ENCODE results near the gene BMPR1A.
"Not testable (repeated sequence)": the region's sequence is repeated elsewhere in the genome, so short reads cannot be mapped to it uniquely, and the experiment has no call there.

The BMPR1A gene

DNA sequence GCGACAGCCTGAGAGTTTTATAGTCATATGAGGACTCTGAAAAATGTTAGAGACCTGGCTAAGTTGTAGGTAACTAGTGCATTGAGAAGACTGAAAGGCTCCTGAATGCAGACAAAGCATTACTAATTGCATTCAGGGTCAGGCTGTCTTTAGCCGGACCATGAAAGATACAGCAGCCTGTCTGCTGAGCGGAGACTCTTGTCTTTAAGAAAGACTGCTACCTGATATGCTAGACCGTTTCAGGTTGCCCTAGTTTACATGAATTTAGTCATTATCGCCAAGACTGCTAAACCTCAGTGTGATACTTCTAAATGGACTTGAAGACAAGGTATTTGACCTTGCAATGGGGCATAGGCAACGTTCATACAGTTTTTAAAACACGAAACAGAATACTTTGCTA lies 81.2 kb downstream of the BMPR1A start:
- no peak for TF ChIP-seq ZFX (IDR thresholded peaks at IDR 0.05; ENCODE audit: borderline replicate concordance)
- TF ChIP-seq CTCF (IDR thresholded peaks at IDR 0.05): no peak
- H3K27ac ChIP-seq: no peak overlapping the region

GRCh38 chr10:86840498-86840897 lies 84.1 kb downstream of the BMPR1A start:
- H3K27ac ChIP-seq: no peak overlapping the region
- TF ChIP-seq ZFX (IDR thresholded peaks at IDR 0.05; ENCODE audit: borderline replicate concordance): no peak
- TF ChIP-seq CTCF (IDR thresholded peaks at IDR 0.05): no peak

GRCh38 chr10:86846088-86846487 lies 89.7 kb downstream of the BMPR1A start:
- no peak overlapping the region for H3K27ac ChIP-seq
- no peak for TF ChIP-seq CTCF (IDR thresholded peaks at IDR 0.05)
- no peak for TF ChIP-seq ZFX (IDR thresholded peaks at IDR 0.05; ENCODE audit: borderline replicate concordance)

- H3K27ac ChIP-seq: no peak overlapping the region
- TF ChIP-seq ZFX (IDR thresholded peaks at IDR 0.05; ENCODE audit: borderline replicate concordance) (no peak), CTCF (IDR thresholded peaks at IDR 0.05) (no peak)
These were observed 92.3 kb downstream of the BMPR1A start for GRCh38 chr10:86848747-86849146.

DNA sequence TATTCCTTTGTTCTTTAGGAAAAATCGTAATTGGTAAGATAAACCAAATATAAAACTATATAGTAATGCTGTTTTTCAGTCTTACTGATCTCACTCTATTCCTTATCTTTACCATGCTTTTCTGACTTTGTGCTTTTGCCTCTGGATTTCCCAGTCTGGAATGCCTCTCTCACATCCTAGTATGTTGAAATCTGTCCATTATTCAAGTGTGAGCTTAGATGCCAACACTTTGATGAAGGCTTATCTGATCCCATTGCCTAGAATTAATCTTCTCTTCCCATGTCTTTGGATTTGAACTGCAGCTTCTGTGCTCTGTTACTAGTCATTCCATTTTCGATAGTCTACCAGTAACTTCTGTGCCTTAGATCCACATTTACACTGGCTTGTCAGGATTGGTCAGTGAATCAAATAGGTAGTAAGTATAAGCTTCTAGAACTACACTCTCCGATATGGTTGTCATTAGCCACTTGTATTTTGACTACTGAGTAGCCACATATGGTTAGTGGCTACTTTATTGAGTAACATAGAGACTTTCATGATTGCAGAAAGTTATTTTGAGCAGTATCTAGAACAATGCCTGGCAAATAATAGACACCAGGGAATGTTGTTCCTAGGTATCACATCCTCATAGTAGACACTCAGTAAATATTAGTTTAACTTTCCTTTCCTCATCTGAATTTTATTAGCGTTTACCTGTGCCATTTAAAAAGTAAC lies 92.9 kb downstream of the BMPR1A start:
- TF ChIP-seq ZFX (IDR thresholded peaks at IDR 0.05; ENCODE audit: borderline replicate concordance) (no peak), CTCF (IDR thresholded peaks at IDR 0.05) (no peak)
- no peak overlapping the region for H3K27ac ChIP-seq

GRCh38 chr10:86850481-86850880 lies 94.1 kb downstream of the BMPR1A start:
- H3K27ac ChIP-seq: no peak overlapping the region
- no peak for TF ChIP-seq ZFX (IDR thresholded peaks at IDR 0.05; ENCODE audit: borderline replicate concordance)
- TF ChIP-seq CTCF (IDR thresholded peaks at IDR 0.05): no peak

GRCh38 chr10:86851328-86852207 lies 95.1 kb downstream of the BMPR1A start:
- no peak overlapping the region for H3K27ac ChIP-seq
- TF ChIP-seq ZFX (IDR thresholded peaks at IDR 0.05; ENCODE audit: borderline replicate concordance) (no peak), CTCF (IDR thresholded peaks at IDR 0.05) (no peak)

GRCh38 chr10:86853582-86853981 lies 97.2 kb downstream of the BMPR1A start:
- H3K27ac ChIP-seq: not testable (repeated sequence)
